ENCODE data around the gene LTBP1. TPM values are rescaled to one million over a fixed set of nuclear protein-coding genes. Genes with fewer than 3 reads are reported as not detected.

LTBP1 gene
- total RNA-seq, 3 donors from 2014 or later = 13.3 to 18.7 (median 17.4) TPM

DNA sequence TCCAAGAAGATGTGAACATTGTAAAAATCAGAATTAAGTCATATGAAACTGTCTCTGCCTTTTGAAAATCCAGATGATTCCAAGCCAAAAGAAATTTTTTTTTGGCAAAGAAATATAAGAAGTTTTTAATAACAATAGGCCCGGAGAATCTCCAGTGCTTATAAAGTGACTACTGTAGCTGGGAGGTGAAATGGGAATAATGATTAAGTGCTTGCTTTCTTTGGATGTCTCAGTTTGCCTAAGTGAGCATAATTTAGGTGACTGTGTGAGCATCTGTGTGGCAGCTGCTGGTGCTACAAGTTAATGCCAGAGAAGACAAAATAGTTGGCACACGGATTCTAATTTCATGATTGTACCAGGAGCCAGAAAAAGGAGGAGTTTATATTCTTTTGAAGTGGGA is 185.0 kb downstream of the LTBP1 start:
- Histone ChIP-seq H3K27ac (no peak overlapping the region), H3K4me3 (no peak overlapping the region), H3K9me3 (no peaks in the 10 kb centered on the region), H3K4me1 (peaks cover 3 to 13% of the 10 kb centered on the region in 2 donors), H3K27me3 (no peaks in the 10 kb centered on the region), H3K36me3 (no peaks in the 10 kb centered on the region)
- DNase-seq (ENCODE audit: low spot score in 2 of 2) = no peak
- intact Hi-C loops (cut with DNase I; ENCODE audit: low total_unique reads) = no loop called here
- TF ChIP-seq POLR2A (IDR thresholded peaks at IDR 0.05) (no peak), POLR2AphosphoS5 (IDR thresholded peaks at IDR 0.05) (no peak)
- TF ChIP-seq, protein P1, sequence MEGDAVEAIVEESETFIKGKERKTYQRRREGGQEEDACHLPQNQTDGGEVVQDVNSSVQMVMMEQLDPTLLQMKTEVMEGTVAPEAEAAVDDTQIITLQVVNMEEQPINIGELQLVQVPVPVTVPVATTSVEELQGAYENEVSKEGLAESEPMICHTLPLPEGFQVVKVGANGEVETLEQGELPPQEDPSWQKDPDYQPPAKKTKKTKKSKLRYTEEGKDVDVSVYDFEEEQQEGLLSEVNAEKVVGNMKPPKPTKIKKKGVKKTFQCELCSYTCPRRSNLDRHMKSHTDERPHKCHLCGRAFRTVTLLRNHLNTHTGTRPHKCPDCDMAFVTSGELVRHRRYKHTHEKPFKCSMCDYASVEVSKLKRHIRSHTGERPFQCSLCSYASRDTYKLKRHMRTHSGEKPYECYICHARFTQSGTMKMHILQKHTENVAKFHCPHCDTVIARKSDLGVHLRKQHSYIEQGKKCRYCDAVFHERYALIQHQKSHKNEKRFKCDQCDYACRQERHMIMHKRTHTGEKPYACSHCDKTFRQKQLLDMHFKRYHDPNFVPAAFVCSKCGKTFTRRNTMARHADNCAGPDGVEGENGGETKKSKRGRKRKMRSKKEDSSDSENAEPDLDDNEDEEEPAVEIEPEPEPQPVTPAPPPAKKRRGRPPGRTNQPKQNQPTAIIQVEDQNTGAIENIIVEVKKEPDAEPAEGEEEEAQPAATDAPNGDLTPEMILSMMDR (IDR thresholded peaks at IDR 0.05) = no peak

DNA sequence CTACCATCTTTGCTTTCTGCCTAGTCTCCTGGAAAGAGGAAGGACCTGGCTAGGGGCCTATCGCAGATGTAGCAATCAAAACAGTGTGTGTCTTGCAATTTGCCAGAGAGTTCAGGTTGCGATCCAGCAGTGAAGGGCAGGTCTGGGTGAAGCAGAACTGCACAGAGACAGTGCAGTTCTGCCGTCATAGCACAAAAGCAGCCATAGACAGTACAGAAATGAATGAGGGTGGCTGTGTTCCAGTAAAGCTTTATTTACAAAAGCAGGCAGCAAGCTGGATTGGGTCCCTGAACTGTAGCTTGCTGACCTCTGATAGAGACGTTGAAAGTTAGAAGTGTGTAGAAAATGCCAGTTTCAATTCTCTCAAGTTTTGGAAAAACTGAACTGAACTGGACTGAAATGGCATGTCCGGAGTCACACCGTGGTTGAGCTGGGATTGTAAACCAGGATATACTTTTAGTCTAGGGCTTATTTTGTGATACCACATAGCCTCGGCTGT is 186.8 kb downstream of the LTBP1 start:
- DNase-seq (ENCODE audit: low spot score in 2 of 2) = no peak
- peak in 1 of 3 donors; percentile 44 for TF ChIP-seq POLR2AphosphoS5 (IDR thresholded peaks at IDR 0.05)
- TF ChIP-seq, protein P1 (IDR thresholded peaks at IDR 0.05) = no peak
- no peak for TF ChIP-seq POLR2A (IDR thresholded peaks at IDR 0.05)
- Histone ChIP-seq H3K36me3 (no peaks in the 10 kb centered on the region), H3K9me3 (no peaks in the 10 kb centered on the region), H3K27me3 (no peaks in the 10 kb centered on the region), H3K27ac (peak overlapping the region; percentile 37 to 79), H3K4me1 (peaks cover 3 to 13% of the 10 kb centered on the region in 2 donors), H3K4me3 (peak overlapping the region in 1 of 3 donors; percentile 60)
- intact Hi-C loops (cut with DNase I; ENCODE audit: low total_unique reads) = no loop called here

DNA sequence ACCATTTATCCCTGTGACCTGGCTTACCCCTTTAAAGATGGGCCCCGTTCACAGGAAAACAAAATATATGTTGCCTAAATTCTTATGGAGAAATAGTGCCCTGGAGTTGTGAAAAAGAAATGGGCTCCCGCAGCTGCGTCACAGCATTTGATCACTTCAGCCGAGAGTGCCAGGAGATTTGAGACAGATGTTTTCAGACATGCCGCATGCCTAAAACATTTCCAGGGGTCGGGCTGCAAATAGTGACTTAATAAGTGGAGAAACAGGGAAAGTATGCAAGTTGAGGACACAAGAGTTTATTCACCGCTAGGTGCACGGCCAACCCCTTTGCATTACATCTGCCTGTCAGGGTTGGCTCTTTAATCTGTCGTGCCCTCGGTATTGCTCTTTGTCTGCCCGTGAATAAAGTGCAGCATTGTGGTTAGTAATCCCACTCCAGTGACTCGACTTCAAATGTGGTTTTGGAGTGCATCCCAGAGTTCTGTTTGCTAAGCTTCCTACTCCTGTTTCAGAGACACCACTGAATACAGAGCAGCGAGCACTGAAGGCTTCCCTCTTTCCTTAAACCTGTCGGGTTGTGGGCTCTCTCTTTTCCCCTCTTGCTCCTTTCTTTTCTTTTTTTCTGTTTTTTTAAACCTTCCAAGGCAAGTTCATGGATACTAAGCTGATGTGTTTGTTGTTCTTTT is 187.5 kb downstream of the LTBP1 start:
- Histone ChIP-seq H3K36me3 (no peaks in the 10 kb centered on the region), H3K9me3 (no peaks in the 10 kb centered on the region), H3K27ac (peak overlapping the region; percentile 68 to 79), H3K4me1 (peaks cover 3 to 13% of the 10 kb centered on the region in 2 donors), H3K4me3 (peak overlapping the region; percentile 35 to 60 (median 39)), H3K27me3 (no peaks in the 10 kb centered on the region)
- TF ChIP-seq POLR2A (IDR thresholded peaks at IDR 0.05) (no peak), POLR2AphosphoS5 (IDR thresholded peaks at IDR 0.05) (peak in 2 of 3 donors; percentile 15 to 49)
- TF ChIP-seq, protein P1 (IDR thresholded peaks at IDR 0.05) = no peak
- peak in 1 of 2 donors; percentile 46 for DNase-seq (ENCODE audit: low spot score in 2 of 2)
- intact Hi-C loops (cut with DNase I; ENCODE audit: low total_unique reads) = no loop called here

DNA sequence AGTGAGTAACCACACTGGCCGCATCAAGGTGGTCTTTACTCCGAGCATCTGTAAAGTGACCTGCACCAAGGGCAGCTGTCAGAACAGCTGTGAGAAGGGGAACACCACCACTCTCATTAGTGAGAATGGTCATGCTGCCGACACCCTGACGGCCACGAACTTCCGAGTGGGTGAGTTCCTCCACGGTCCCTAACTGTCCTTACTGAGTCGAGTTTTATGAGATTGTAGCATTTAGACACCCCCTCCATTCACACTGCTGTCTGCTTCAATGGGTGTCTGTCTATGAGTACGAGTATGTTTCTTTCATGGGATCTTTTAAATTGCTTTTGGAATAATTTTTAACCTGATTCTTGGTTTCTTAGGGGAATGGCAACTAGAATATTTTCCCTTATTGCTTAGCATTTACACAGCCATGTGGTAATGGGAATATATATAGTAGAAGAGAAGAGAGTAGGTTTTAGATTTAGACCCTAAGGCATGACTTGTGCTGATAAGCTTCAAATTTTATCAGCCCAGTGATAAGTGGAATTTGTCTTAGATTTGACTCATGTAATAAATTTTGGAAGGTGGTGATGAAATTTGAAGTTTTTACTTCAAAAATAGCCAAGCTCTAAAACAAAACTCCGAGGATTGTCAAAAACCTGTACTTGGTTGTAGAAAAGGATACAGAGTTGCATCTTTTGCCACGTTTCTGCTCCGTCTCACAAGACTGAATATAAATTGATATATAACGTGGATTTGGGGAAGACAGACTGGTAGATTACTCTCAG is 188.2 kb downstream of the LTBP1 start:
- intact Hi-C loops (cut with DNase I; ENCODE audit: low total_unique reads) = no loop called here
- Histone ChIP-seq H3K27ac (peak overlapping the region; percentile 68 to 79), H3K36me3 (no peaks in the 10 kb centered on the region), H3K9me3 (no peaks in the 10 kb centered on the region), H3K27me3 (no peaks in the 10 kb centered on the region), H3K4me3 (peak overlapping the region; percentile 35 to 60 (median 39)), H3K4me1 (peaks cover 3 to 13% of the 10 kb centered on the region in 2 donors)
- DNase-seq (ENCODE audit: low spot score in 2 of 2) = no peak
- no peak for TF ChIP-seq POLR2A (IDR thresholded peaks at IDR 0.05)
- TF ChIP-seq POLR2AphosphoS5 (IDR thresholded peaks at IDR 0.05) = no peak
- TF ChIP-seq, protein P1 (IDR thresholded peaks at IDR 0.05) = no peak

DNA sequence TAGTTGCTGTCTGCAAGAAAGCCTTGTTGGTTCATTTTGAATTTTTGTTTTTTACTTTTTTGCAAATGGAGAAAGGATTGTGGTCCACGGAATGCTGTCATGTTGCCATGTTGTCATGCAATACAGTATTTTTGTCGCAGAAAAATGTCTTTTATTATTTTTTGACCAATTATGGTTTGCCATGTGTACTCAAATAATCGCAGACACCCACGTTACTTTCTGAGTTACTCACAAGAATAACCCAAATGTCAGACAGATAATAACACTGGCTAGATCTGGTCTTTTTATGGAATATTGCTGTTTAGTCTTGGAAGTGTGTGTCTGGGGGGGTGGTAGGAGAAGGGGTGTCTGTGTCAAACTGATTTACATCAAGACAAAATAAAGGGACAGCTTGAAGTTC is 188.9 kb downstream of the LTBP1 start:
- no peaks in the 10 kb centered on the region for H3K9me3 ChIP-seq
- peak overlapping the region; percentile 68 to 79 for H3K27ac ChIP-seq
- no peak for DNase-seq (ENCODE audit: low spot score in 2 of 2)
- H3K4me1 ChIP-seq = peaks cover 3 to 13% of the 10 kb centered on the region in 2 donors
- TF ChIP-seq POLR2AphosphoS5 (IDR thresholded peaks at IDR 0.05) (no peak), POLR2A (IDR thresholded peaks at IDR 0.05) (no peak)
- TF ChIP-seq, protein P1 (IDR thresholded peaks at IDR 0.05) = no peak
- intact Hi-C loops (cut with DNase I; ENCODE audit: low total_unique reads) = no loop called here
- no peaks in the 10 kb centered on the region for H3K27me3 ChIP-seq
- peak overlapping the region; percentile 35 to 60 (median 39) for H3K4me3 ChIP-seq
- no peaks in the 10 kb centered on the region for H3K36me3 ChIP-seq

All from breast epithelium (tissue), 4 donors.